ENCODE data around the gene RSRC2.
"Not testable (repeated sequence)": the region's sequence is repeated elsewhere in the genome, so short reads cannot be mapped to it uniquely, and the experiment has no call there.

Gene RSRC2, protein sequence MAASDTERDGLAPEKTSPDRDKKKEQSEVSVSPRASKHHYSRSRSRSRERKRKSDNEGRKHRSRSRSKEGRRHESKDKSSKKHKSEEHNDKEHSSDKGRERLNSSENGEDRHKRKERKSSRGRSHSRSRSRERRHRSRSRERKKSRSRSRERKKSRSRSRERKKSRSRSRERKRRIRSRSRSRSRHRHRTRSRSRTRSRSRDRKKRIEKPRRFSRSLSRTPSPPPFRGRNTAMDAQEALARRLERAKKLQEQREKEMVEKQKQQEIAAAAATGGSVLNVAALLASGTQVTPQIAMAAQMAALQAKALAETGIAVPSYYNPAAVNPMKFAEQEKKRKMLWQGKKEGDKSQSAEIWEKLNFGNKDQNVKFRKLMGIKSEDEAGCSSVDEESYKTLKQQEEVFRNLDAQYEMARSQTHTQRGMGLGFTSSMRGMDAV
- 192 to 341 (median 218) reads per million in 4 experiments for total RNA-seq

DNA sequence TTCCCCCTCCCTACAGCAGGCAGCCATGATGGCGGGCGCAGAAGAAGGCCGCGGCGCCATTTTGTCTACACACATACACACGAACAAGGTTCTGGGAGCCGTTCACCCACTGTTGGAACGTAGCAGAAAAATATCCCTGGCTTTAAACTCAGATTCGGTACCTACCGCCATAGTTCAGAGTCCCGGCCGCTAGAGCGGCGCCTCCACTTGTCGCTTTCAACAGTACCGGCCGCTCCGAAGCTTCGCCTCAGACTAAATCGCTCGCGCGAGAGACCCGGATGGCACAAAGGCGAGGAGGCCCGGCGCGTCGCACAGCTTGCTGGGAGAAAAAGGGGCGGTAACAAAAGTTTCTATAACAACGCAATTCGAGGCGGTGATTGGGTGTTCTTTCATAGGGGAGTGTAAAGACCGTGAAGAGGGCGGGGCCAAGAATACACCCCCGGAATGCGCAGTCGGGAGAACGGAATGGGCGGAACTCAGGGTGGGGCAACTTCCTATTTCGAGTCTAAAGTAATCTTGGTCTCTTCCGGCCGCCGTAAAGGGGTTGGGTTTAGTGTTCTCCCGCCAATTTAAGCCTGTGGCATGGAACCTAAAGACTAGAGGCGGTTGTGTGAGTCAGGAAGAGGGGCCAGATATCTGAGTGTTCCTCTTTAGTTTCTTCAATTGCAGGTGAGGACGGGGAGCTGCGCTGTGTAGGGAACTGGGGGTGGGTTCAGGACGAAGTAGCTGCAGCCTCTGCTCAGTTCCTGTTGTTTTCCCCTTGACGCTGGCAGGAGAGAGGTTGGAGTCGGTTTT, at the start of gene RSRC2, which contains the start of gene KNTC1:
RSRC2 (minus strand) TSS at position 254 of the 795 bp plus-strand sequence; CDS start at position 171, 83 bp downstream.
KNTC1 (plus strand) TSS at position 567 of the 795 bp plus-strand sequence. CDS start 2,815 bp downstream, outside the sequence.
- DNase-seq = peak; percentile 97

DNA sequence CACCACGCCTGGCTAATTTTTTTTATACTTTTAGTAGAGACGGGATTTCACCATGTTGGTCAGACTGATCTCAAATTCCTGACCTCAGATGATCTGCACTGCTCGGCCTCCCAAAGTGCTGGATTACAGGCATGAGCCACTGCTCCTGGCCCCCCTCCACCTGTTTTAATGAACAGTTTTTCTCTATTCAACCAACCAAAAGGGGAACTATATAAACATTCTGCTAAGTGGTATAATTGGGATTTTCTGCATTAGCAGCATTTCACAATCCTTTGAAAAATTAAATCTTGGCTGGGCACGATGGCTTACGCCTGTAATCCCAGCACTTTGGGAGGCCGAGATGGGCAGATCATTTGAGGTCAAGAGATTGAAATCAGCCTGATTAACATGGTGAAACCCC, 45.1 kb upstream of the RSRC2 start:
- no peak for DNase-seq

DNA sequence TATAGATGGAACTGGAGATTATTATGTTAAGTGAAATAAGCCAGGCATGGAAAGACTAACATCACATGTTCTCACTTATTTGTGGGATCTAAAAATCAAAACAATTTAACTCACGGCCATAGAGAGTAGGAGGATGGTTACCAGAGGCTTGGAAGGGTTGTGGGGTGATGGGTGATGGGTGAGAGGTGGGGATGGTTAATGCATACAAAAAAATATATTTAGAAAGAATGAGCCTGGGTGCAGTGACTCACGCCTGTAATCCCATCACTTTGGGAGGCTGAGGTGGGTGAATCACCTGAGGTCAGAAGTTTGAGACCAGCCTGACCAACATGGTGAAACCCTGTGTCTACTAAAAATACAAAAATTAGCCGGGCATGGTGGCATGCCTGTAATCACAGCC, 43.3 kb upstream of the RSRC2 start:
- not testable (repeated sequence) for DNase-seq

DNA sequence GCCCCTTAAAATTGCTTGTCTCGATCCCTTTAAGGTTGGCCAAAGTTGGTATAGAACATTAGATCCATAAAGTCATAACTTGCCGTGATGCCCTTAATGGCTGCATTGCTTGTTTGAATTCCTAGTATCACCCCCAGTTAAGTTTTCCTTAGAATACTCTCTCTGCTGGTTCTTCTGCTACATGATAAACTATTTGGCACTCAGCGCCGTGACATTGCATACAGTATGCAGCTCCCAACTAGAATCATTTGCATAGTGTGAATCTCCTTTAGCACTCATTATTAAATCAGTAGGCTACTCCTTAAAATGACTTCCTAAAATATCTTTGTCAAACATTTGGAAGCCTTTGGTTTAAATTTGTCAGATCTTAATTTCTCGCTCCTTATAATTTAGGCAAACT, 42.6 kb upstream of the RSRC2 start:
- no peak for DNase-seq

DNA sequence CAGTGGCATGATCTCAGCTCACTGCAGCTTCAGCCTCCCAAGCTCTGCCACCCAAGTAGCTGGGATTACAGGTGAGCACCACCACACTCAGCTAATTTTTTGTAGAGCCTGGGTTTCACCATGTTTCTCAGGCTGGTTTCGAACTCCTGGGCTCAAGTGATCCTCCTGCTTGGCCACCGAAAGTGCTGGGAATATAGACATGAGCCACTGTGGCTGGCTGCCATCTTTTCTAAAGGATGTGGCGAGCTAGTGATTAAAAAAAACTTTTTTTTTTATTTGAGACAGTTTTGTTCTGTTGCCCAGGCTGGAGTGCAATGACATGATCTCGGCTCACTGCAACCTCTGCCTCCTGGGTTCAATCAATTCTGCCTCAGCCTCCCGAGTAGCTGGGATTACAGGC, 40.1 kb upstream of the RSRC2 start:
- not testable (repeated sequence) for DNase-seq

DNA sequence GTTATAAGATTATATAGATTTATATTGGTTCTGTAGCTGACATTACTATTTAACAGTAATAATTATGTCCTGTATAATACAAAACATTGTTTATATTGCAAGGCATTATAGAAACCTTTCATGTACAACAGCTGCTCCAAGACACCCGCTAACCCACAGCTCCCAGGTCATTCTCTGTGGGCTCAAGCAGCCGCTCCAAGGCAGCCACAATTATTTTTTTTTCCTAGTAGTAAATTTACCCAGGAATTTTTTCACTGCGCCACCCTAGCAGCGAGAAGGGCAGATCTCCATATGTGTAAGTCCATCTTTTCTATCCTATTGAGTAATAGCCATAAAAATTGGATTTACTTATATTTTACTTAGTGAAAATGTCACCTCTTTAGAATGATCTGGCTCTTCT, 36.6 kb upstream of the RSRC2 start:
- no peak for DNase-seq

DNA sequence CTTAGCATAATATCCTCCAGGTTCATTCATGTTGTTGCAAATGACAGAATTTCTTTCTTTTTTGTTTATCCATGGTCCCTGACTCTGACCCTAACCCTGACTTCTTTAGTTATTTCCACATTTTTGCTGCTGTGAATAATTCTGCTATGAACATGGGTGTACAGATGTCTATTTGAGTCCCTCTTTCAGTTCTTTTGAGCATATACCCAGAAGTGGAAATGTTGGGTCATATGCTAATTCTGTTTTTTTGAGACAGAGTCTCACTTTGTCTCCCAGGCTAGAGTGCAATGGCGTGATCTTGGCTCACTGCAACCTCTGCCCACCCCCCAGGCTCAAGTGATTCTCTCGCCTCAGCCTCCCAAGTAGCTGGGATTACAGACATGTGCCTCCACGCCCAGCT, 33.4 kb upstream of the RSRC2 start:
- DNase-seq = no peak

DNA sequence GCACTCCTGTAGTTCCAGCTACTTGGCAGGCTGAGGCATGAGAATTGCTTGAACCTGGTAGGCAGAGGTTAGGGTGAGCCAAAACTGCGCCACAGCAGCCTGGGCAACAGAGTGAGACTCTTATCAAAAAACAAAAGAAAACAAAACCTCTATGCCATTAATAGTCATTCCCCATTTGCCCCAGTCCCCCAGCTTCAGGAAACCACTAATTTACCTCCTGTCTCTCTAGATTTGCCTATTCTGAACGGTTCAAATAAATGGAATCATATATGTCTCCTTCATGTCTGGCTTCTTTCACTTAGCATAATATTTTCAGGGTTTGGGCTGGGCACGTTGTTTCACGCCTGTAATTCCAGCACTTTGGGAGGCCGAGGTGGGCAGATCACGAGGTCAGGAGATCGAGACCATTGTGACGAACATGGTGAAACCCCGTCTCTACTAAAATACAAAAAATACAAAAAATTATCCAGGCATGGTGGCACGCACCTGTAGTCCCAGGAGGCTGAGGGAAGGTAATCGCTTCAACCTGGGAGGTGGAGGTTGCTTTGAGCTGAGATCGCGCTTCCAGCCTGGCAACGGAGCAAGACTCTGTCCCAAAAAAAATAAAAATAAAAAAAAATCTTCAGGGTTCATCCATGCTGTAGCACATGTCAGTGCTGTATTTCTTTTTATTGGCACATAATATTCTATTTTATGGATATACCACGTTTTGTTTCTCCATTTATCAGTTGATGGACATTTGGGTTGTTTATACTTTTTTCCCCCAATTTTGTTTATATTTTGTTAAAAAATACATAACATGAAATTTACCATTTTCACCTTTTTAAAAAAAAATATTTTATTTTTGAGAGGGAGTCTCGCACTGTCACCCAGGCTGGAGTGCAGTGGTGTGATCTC, 32.3 kb upstream of the RSRC2 start:
- DNase-seq = no peak

DNA sequence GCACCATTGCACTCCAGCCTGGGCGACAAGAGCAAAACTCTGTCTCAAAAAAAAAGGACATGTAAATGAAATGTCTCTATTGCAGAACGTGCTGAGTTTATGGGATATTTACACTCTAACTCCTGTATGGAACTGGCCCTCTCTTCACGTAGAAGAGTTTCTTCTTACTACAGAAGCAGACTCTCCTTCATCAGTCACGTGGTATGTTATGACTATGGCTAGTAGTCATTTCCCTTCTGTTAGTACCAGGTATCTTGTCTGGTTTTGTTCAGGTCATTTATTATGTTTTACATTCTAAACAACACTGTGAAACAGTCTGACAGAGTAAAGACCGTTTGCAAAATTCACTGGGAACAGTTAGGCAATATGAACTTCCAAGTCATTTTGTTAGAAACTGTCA, 20.6 kb upstream of the RSRC2 start:
- no peak for DNase-seq

DNA sequence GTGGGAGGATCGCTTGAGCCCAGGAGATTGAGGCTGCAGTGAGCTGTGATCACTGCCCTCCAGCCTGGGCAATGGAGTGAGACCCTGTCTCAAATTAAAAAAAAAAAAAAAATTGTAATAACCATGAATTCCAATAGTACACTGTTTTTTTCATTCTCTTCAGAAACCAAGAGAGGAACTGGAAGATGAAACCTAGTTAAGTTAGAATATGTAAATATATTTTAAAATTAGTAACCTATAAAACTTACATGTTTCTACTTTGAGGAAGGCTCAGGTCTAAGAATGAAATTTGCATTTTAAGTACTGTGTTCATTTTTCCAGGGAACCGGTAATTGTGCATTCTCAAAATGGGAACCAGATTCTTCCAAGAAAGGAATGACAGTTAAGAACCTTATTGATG, 19.1 kb upstream of the RSRC2 start:
- no peak for DNase-seq

DNA sequence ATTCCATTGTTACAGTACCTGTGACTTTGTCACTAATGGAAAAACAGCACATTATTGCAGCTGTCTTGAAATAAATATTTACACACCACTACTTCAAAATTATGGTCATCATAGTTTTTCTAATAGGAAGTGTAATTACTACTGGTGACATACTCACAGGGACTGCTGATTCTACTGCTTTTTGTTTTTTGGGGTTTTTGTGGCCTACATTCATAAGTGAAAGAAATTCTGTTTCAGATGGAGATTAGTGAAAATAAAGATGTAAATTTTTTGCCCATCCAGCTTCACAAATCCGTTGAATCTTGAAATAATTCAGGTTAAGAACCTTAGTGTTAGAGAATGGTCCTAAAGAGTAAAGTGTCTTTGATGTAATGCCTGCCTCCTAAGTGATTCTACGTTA, 17.8 kb upstream of the RSRC2 start:
- DNase-seq = no peak

DNA sequence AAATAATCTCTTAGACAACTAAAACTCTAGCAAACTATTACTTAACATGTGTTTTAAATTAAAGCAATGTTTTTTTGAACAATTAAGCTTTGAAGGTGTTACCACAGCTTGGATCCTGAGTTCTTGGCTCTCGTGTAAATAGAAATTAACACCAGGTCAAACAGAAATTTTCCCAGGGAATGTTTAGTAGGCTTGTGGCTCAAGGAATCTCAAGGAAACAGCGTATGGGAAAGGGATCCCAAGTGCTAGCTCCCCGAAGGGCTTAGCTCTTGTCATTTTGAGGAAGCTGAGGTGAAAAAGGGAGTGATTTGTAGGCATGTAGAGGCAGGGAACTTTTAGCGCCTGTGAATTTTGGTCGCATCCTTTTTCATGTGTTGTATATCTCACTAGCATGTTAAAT, 11.8 kb upstream of the RSRC2 start:
- DNase-seq = no peak

DNA sequence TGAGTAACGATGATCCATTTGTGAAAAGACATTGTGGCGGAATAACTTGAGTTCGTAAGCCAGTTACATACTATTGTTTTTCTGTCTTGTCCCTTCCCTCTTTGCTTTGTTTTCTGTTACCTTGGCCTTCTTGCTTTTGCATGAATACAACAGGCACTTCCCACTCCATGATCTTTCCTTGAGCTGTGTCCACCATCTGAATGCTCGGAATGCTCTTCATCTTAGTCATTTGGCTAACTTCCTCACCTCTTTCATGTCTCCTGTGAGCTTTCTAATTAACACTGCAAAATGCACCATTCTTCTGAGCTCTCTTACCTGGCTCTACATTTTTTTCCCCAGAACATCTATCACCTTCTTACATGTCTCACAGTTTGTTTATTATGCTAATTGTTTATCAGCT, 10.3 kb upstream of the RSRC2 start:
- DNase-seq = no peak

DNA sequence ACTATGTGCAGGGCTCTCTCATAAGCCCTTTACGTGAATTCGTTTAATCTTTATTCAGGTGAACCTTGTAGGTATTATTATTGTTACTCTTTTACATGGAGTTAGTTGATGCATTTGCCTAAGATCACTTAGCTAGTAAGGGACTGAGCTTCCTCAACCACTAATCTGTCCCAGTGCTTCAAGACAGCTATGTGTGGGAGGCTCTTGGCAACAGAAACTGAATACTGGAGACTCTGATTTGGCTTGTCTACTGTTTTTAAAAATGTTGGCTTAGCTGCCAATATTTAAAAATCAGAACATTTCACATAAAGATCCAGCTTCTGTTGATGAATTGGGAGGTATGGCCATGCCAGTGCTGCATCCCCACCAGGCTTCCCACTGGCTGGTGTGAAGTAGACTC, 7.1 kb upstream of the RSRC2 start:
- DNase-seq = no peak

DNA sequence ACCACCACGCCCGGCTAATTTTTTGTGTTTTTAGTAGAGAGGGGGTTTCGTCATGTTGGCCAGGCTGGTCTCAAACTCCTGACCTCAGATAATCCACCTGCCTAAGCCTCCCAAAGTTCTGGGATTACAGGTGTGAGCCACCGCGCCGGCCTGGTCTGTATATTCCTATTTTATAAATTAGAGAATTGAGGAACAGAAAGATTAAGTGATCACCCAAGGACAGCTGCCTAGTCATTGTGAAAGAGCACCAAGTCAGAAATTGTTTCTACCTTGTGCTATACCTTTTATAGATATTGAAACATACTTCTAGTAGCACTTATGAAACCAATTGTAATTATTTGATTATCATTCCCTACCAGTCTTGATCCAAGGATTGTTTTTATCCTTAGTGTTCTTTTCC, 2.3 kb upstream of the RSRC2 start:
- no peak for DNase-seq

DNA sequence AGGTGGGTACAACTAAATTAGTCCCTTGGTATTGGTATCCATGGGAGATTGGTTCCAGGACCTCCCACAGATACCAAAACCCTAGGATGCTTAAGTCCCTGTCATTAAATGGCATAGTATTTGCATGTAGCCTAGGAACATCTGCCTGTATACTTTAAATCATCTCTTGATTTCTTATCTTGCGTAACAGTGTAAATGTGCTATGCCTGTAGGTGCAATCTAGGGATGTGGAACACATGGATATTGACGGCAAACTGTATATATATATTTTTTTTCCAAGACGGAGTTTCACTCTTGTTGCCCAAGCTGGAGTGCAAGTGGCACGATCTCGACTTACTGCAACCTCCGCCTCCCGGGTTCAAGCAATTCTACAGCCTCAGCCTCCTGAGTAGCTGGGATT, 1.8 kb upstream of the RSRC2 start:
- no peak for DNase-seq

DNA sequence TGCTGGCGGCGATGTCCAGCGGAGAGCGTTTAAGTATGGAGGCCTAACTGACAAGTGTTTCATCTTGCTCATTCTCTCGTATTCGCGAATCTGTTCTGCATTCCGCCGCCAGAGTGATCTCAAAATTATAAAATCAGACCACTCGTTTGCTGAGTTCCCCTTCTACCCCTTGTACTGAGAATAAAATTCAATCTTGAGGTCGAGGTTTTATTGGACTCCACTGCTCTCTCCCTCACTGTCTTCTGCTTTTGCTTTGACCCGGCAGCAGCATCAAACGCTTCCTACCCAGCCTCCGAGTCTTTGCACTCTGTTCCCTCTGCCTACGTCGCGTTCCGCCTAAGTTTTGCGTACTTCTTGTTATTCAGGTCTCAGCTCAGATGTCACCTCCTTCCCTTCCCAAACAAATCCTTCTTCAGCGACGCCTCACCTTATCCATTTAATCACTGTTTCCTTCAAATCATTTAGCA, 775 bp upstream of the RSRC2 start:
- DNase-seq = no peak

DNA sequence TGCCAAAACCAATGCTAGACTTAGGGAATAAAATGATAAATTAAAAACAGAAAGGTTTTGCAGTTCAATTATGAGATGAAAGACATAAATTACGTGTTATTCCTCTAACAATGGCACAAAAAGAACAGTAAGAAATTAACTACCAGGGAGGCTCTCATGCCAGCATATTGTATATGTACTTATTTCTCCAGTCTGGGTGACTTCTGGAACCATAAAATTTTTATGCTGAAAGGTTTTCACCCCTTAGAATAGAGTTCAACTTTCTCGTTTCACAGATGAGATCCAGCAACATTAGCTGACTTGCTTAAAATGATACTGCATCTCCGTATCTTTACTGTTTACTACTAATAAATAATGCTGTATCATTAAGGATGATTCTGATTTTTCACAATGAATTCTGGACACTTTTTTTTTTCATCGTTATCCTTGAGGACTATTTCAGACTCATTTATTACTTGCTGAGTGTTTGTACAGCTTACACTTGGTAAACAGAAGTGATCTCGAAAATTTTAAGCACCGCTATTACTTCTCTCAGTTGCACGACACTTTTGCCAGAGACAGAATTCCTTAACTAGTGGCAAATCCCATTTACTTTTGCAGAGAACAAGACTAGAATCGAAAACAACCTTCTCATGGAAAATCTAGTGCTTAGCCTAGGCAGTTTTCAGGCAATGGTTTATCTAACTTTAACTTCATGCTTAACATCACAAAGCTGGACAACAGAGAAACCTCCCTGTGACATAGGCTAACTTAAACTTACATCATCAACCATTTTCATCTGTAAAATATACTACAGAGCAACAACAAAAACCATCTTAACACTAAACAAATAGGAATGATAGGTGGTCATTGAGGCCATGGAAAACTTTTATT, 2.7 kb downstream of the RSRC2 start:
- DNase-seq = no peak

DNA sequence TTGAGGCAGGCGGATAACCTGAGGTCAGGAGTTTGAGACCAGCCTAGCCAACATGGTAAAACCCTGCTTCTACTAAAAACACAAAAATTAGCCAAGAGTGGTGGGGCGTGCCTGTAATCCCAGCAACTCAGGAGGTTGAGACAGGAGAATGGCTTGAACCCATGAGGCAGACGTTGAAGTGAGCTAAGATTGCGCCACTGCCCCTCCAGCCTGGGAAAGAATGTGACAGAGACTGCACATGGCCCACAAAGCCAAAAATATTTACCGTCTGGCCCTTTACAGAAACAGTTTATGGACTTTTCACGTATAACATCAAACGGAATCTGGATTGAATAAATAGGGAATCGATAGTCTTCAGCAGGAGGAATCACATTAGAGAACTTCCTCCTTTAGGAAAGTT, 3.5 kb downstream of the RSRC2 start:
- no peak for DNase-seq

DNA sequence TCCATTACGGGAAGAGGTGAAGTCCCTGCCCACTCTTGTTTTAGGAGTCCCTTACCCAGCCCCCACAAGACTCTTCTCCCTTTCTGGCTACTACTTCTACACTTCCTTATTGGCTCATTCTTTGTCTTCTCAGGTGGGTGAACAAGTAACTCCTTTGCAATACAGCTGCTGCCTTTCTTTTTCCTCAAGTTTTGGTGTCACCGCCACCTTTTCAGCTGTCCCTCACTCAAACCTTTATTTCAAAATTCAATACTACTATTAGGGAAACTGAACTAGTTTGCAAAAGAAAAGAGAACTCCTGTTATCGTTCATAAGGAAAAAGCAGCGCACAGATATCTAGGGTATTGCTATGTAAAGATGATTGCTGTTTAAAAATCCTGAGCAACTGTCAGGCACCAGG, 6.1 kb downstream of the RSRC2 start:
- no peak for DNase-seq

DNA sequence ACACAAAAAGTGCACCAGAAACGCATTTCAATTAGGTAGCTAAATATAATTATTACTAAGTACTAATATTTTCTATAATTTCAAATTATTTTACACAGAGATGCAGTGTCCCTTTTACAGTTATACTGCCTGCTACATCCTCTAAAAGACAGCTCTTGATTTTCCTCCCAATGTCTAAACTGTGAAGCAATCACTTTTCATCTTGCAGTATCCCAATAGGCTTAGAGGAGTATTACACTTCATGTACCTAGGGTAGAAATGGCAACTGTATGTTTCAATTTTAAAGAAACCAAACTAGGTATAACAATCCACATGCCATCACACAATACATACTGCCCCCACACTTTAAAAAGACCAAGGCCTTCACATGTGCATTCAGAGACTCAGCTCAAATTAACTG, 7.3 kb downstream of the RSRC2 start:
- DNase-seq = no peak

DNA sequence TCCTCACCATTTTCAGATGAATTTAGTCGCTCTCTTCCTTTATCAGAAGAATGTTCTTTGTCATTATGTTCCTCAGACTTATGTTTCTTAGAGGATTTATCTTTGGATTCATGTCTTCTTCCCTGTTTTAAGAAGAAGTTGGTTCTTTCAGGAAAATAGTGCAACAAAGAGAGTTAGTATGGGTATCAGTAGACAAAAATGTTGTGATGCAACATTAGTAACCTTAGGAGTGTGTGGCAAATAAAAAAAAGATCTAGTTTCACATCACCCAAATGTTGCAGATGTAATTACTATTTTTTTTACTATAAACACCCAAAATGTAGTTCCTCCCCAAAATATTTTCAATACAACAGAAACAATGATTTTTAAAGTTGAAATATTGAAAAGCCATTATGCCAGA, 7.8 kb downstream of the RSRC2 start:
- DNase-seq = no peak
